ENCODE measurements around the gene TMEM87B. TPM values are rescaled to one million over a fixed set of nuclear protein-coding genes. Genes with fewer than 3 reads are reported as not detected.
A peak's percentile ranks its signal among the peaks of the same experiment; 100 is the strongest.

TMEM87B gene
- total RNA-seq, 6 donors from 2014 or later: 20.1 to 45.9 (median 23.6) TPM

GRCh38 chr2:112087346-112088020, 32.4 kb downstream of the TMEM87B start:
- peaks cover 3 to 88% (median 65%) of the 10 kb centered on the region in 4 donors for H3K36me3 ChIP-seq
- DNase-seq: no peak
- no peak for ATAC-seq (ENCODE audit: low FRiP score in 2 of 2)

GRCh38 chr2:112089375-112089774, 34.3 kb downstream of the TMEM87B start:
- H3K4me3 ChIP-seq: no peak overlapping the region
- peaks cover 3 to 79% (median 49%) of the 10 kb centered on the region in 4 donors for H3K36me3 ChIP-seq
- H3K9me3 ChIP-seq: no peaks in the 10 kb centered on the region
- ATAC-seq (ENCODE audit: low FRiP score in 2 of 2): no peak
- no peak for TF ChIP-seq EP300 (IDR thresholded peaks at IDR 0.05)
- TF ChIP-seq POLR2A (IDR thresholded peaks at IDR 0.05): no peak
- no peak for TF ChIP-seq POLR2AphosphoS5 (IDR thresholded peaks at IDR 0.05)
- no peak for TF ChIP-seq CTCF (IDR thresholded peaks at IDR 0.05)
- H3K27me3 ChIP-seq: no peaks in the 10 kb centered on the region
- peaks cover 0 to 8% (median 4%) of the 10 kb centered on the region in 4 donors for H3K4me1 ChIP-seq
- DNase-seq: no peak
- H3K27ac ChIP-seq: no peak overlapping the region
- 85% methylated on average over 5 of the region's 5 CpGs for WGBS, 2 donors

More at GRCh38 chr2:112087346-112088020, 32.4 kb downstream of the TMEM87B start:
- H3K4me3 ChIP-seq: no peak overlapping the region
- no peak overlapping the region for H3K27ac ChIP-seq
- H3K9me3 ChIP-seq: no peaks in the 10 kb centered on the region
- WGBS, 2 donors: 91 to 95% methylated on average over 9 of the region's 9 CpGs
- no peak for TF ChIP-seq POLR2AphosphoS5 (IDR thresholded peaks at IDR 0.05)
- TF ChIP-seq EP300 (IDR thresholded peaks at IDR 0.05): no peak
- no peak for TF ChIP-seq POLR2A (IDR thresholded peaks at IDR 0.05)
- no peak for TF ChIP-seq CTCF (IDR thresholded peaks at IDR 0.05)
- H3K27me3 ChIP-seq: no peaks in the 10 kb centered on the region
- no peaks in the 10 kb centered on the region for H3K4me1 ChIP-seq

- no peak overlapping the region for H3K4me3 ChIP-seq
- no peak for ATAC-seq (ENCODE audit: low FRiP score in 2 of 2)
- no peaks in the 10 kb centered on the region for H3K27me3 ChIP-seq
- no peak for DNase-seq
- TF ChIP-seq POLR2AphosphoS5 (IDR thresholded peaks at IDR 0.05) (no peak), EP300 (IDR thresholded peaks at IDR 0.05) (no peak), CTCF (IDR thresholded peaks at IDR 0.05) (no peak), POLR2A (IDR thresholded peaks at IDR 0.05) (no peak)
- H3K9me3 ChIP-seq: no peaks in the 10 kb centered on the region
- peaks cover 0 to 8% (median 4%) of the 10 kb centered on the region in 4 donors for H3K4me1 ChIP-seq
- peak overlapping the region; percentile 32 to 67 (median 47) for H3K27ac ChIP-seq
- peaks cover 0 to 69% (median 35%) of the 10 kb centered on the region in 4 donors for H3K36me3 ChIP-seq
- 88 to 89% methylated on average over 6 of the region's 6 CpGs for WGBS, 2 donors
These were observed 37.4 kb downstream of the TMEM87B start for GRCh38 chr2:112092286-112093041.

- TF ChIP-seq EP300 (IDR thresholded peaks at IDR 0.05) (no peak), POLR2A (IDR thresholded peaks at IDR 0.05) (no peak), POLR2AphosphoS5 (IDR thresholded peaks at IDR 0.05) (no peak), CTCF (IDR thresholded peaks at IDR 0.05) (no peak)
- ATAC-seq (ENCODE audit: low FRiP score in 2 of 2) (no peak), DNase-seq (no peak)
- WGBS, 2 donors: 62 to 71% methylated on average over 1 of the region's 1 CpG
- Histone ChIP-seq H3K4me1 (peaks cover 0 to 8% (median 4%) of the 10 kb centered on the region in 4 donors), H3K36me3 (peaks cover 0 to 69% (median 33%) of the 10 kb centered on the region in 4 donors), H3K27ac (peak overlapping the region; percentile 32 to 67 (median 47)), H3K27me3 (no peaks in the 10 kb centered on the region), H3K9me3 (no peaks in the 10 kb centered on the region), H3K4me3 (no peak overlapping the region)
These were observed 38.1 kb downstream of the TMEM87B start for GRCh38 chr2:112093216-112093615.

Data from upper lobe of left lung (tissue), 6 donors.